ENCODE results near the gene FAM120B. TPM values are rescaled to one million over a fixed set of nuclear protein-coding genes. Genes with fewer than 3 reads are reported as not detected.
A peak's percentile ranks its signal among the peaks of the same experiment; 100 is the strongest.

The FAM120B gene
- polyA plus RNA-seq, 1 donor: 27.7 TPM

DNA sequence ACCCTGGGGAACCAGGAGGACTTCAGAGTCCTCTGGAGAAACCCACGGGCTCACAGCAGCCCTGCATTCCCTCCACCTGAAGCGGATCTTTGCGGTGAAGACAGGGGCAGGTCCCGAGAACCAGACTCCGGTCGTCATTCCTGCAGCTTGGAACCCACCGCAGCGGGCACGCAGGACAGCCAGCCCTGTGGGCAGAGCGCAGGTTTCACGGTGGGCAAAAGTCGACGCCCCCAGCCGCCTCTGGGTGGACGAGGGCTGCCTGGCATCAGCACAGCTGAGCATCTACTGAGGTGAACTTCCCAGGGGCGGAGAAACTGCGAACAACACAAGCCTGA, 128.2 kb downstream of the FAM120B start:
- DNase-seq: no peak
- Histone ChIP-seq H3K4me3 (ENCODE audit: low read length) (no peak overlapping the region), H3K4me1 (ENCODE audit: control insufficient read depth, insufficient read depth, low read length) (peaks cover 10% of the 10 kb centered on the region), H3K9me3 (ENCODE audit: control insufficient read depth, low read depth, low read length) (peaks cover 3% of the 10 kb centered on the region), H3K27me3 (ENCODE audit: control insufficient read depth, insufficient read depth, low read length) (peaks cover 9% of the 10 kb centered on the region), H3K36me3 (ENCODE audit: control insufficient read depth, insufficient read depth, low read length) (no peaks in the 10 kb centered on the region), H3K27ac (ENCODE audit: low read length) (no peak overlapping the region)
- no CpG with 5 or more reads among the region's 17 CpGs for WGBS (ENCODE audit: insufficient coverage, low lambda C conversion rate)

DNA sequence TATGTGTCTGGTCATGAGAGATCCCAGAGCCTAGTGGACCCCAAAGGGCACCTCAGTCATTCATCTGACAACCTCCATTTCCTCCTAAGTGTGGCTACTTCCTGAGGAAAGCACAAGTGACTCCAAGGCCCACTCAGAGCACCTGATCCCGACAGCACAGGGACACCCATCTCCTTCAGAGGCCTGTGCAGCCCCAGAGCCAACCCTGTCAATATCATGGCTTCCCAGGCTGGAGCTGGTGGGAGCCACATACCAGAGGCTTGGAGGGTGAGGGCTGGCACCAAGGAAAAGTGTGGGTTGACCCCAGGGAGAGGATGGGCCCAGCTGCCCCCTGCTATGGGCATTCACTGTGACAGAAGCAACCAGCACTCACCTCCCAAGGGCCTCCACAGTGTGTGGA, 129.2 kb downstream of the FAM120B start:
- Histone ChIP-seq H3K4me1 (ENCODE audit: control insufficient read depth, insufficient read depth, low read length) (peaks cover 10% of the 10 kb centered on the region), H3K4me3 (ENCODE audit: low read length) (no peak overlapping the region), H3K9me3 (ENCODE audit: control insufficient read depth, low read depth, low read length) (peaks cover 3% of the 10 kb centered on the region), H3K36me3 (ENCODE audit: control insufficient read depth, insufficient read depth, low read length) (no peaks in the 10 kb centered on the region), H3K27me3 (ENCODE audit: control insufficient read depth, insufficient read depth, low read length) (peaks cover 9% of the 10 kb centered on the region), H3K27ac (ENCODE audit: low read length) (no peak overlapping the region)
- no CpG with 5 or more reads among the region's 1 CpG for WGBS (ENCODE audit: insufficient coverage, low lambda C conversion rate)
- no peak for DNase-seq

DNA sequence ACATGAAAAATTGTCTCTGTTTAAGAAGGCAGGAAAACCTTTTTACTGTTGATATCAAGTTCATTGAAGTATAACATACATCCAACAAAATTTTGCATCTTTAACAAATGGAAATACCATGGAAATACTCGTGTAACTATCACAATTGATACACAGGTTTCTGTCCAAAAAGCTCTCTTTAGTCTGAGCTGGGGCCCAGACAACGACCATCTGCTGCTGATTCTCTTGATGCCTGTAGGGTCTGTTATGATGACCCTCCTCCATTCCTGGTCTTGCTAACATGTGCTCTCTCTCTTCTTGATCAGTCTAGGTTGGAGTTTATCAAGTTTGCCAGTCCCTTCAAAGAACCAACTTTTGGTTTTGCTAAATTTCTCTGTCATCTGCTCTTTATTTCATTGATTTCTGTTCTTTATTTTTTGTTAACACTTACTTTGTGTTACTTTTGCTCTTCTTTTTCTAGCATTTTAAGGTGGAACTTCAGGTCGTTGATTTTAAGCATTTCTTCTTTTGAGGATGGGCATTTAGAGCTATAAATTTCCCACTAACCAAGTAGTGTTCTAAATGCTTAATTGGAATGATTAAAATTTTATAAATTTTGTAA, 129.8 kb downstream of the FAM120B start:
- Histone ChIP-seq H3K27ac (ENCODE audit: low read length) (no peak overlapping the region), H3K4me3 (ENCODE audit: low read length) (no peak overlapping the region), H3K9me3 (ENCODE audit: control insufficient read depth, low read depth, low read length) (peaks cover 3% of the 10 kb centered on the region), H3K4me1 (ENCODE audit: control insufficient read depth, insufficient read depth, low read length) (peaks cover 10% of the 10 kb centered on the region), H3K36me3 (ENCODE audit: control insufficient read depth, insufficient read depth, low read length) (no peaks in the 10 kb centered on the region), H3K27me3 (ENCODE audit: control insufficient read depth, insufficient read depth, low read length) (peaks cover 9% of the 10 kb centered on the region)
- no peak for DNase-seq
- WGBS (ENCODE audit: insufficient coverage, low lambda C conversion rate): no CpG with 5 or more reads among the region's 3 CpGs

DNA sequence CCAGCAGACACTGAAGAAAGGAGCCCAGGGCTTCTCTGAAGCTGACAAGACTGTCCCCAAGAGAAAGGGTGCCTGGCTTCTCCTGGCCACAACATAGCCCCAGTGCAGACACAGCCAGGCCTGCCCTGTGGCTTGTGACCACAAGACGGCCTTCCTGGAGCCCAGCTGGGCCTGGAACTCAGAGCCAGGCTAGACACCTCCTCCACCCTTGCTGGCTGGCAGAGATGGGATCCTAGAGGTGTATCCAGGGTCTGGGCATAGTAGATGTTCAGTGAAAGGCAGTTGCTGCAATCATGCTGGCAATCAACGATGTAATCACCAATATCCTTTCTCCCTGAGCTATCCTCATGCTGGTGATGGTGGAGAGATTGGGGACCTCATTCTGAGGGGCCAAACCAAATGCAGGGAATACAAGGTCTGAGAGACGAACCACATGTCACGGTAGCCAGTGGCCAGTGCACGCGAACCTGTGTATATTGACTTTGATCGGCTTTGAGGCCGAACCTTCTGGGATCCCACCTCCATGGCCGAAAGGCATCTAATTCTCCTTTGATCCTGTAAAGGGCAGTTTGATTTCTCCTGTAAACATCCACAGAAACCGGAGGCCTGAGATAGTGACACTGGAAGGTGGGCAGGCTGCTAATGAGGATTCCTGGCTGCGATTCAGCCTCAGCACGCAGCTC, 131.3 kb downstream of the FAM120B start:
- DNase-seq: no peak
- Histone ChIP-seq H3K4me3 (ENCODE audit: low read length) (no peak overlapping the region), H3K27me3 (ENCODE audit: control insufficient read depth, insufficient read depth, low read length) (peaks cover 9% of the 10 kb centered on the region)

DNA sequence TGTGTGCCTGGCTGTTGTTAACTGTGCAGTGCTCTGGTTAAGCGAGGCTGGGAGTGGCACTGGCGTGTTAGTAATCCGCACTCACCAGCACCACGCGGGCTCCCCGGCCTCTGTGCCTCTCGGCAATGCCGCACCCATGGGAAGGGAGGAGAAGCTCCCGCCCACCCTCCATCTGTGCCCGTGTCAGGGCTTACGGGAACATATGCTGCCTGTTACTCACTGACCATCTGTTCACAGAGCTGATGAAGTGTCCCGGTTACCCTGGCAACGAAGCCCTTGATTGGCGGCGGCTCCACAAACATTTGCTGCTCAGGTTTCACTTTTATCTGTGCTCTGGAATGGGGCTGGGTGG, 131.8 kb downstream of the FAM120B start:
- Histone ChIP-seq H3K4me3 (ENCODE audit: low read length) (no peak overlapping the region), H3K27me3 (ENCODE audit: control insufficient read depth, insufficient read depth, low read length) (peaks cover 9% of the 10 kb centered on the region), H3K4me1 (ENCODE audit: control insufficient read depth, insufficient read depth, low read length) (peaks cover 10% of the 10 kb centered on the region), H3K9me3 (ENCODE audit: control insufficient read depth, low read depth, low read length) (peaks cover 3% of the 10 kb centered on the region), H3K27ac (ENCODE audit: low read length) (no peak overlapping the region), H3K36me3 (ENCODE audit: control insufficient read depth, insufficient read depth, low read length) (no peaks in the 10 kb centered on the region)
- WGBS (ENCODE audit: insufficient coverage, low lambda C conversion rate): no CpG with 5 or more reads among the region's 15 CpGs
- DNase-seq: peak; percentile 81 to 89

More for the DNA sequence above, 131.3 kb downstream of the FAM120B start:
- no CpG with 5 or more reads among the region's 12 CpGs for WGBS (ENCODE audit: insufficient coverage, low lambda C conversion rate)
- Histone ChIP-seq H3K36me3 (ENCODE audit: control insufficient read depth, insufficient read depth, low read length) (no peaks in the 10 kb centered on the region), H3K4me1 (ENCODE audit: control insufficient read depth, insufficient read depth, low read length) (peaks cover 10% of the 10 kb centered on the region), H3K9me3 (ENCODE audit: control insufficient read depth, low read depth, low read length) (peaks cover 3% of the 10 kb centered on the region), H3K27ac (ENCODE audit: low read length) (peak overlapping the region; percentile 6)

DNA sequence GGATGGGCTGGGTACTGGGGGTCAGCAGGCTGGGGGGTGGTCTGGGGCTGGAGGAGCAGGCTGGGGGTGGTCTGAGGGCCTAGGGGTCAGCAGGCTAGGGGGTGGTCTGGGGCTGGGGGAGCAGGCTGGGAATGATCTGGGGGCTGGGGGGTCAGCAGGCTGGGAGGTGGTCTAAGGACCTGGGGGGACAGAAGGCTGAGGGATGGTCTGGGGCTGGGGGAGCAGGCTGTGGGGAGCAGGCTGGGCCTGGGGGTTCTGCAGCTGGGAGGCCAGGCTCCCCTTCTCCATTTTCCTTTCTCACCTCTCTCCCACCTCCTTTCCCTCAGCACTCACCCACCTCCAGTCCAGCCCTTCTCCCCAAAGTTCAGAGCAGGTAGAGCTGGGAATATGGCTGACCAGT, 132.3 kb downstream of the FAM120B start:
- no peaks in the 10 kb centered on the region for H3K36me3 ChIP-seq (ENCODE audit: control insufficient read depth, insufficient read depth, low read length)
- peaks cover 9% of the 10 kb centered on the region for H3K4me1 ChIP-seq (ENCODE audit: control insufficient read depth, insufficient read depth, low read length)
- H3K9me3 ChIP-seq (ENCODE audit: control insufficient read depth, low read depth, low read length): peaks cover 3% of the 10 kb centered on the region
- no peak overlapping the region for H3K27ac ChIP-seq (ENCODE audit: low read length)
- no peak overlapping the region for H3K4me3 ChIP-seq (ENCODE audit: low read length)
- no peak for DNase-seq
- peaks cover 9% of the 10 kb centered on the region for H3K27me3 ChIP-seq (ENCODE audit: control insufficient read depth, insufficient read depth, low read length)

DNA sequence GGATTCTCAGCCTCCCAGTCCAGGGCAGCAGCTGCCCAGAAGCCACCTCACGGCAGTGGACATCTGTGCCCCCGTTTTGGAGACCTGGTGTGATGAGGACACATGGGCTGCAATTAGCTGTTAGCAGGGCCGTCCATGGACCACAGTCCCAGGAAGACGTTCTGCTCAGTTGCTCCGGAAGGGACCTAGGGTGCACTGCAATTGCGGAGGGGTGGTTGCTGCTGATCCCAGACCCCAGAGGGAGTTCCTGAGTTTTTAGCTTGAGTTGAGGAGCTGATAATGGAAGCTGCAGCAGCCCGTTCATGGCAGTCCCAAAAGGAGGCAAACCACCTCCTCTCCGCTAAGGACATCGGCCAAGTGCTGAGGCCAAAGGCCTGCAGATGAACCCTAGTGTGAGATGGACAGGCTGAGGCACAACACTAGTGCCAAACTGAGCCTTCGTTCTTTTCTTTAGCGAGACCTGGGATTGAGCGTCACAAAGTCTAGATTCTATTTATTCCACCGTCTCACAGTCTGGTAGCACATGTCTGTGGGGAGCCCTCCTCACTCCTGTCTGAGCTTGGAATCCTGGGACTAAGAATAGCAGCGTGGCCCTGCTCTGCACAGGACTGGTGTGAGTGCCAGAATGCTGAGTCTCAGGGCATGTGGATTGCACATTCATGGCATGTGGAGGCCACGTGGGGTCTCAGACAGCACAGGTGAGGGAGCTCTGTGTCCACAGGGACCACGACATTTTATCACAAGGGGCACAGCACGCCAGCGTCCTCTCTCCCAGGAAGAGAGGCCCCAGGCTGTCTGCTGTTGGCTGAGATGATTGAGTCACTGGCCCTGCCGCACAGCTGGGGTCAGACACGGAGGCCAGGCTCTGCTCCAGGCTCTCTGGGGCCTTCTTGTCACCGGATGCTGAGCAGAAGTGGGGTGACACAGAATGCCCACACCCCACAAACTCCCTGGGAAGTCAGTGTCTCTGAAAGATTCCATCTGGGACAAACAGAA, 133.1 kb downstream of the FAM120B start:
- H3K4me1 ChIP-seq (ENCODE audit: control insufficient read depth, insufficient read depth, low read length): peaks cover 7% of the 10 kb centered on the region
- DNase-seq: no peak
- no CpG with 5 or more reads among the region's 21 CpGs for WGBS (ENCODE audit: insufficient coverage, low lambda C conversion rate)
- H3K27me3 ChIP-seq (ENCODE audit: control insufficient read depth, insufficient read depth, low read length): peaks cover 9% of the 10 kb centered on the region
- no peak overlapping the region for H3K4me3 ChIP-seq (ENCODE audit: low read length)
- no peak overlapping the region for H3K27ac ChIP-seq (ENCODE audit: low read length)
- H3K9me3 ChIP-seq (ENCODE audit: control insufficient read depth, low read depth, low read length): peaks cover 3% of the 10 kb centered on the region
- no peaks in the 10 kb centered on the region for H3K36me3 ChIP-seq (ENCODE audit: control insufficient read depth, insufficient read depth, low read length)

DNA sequence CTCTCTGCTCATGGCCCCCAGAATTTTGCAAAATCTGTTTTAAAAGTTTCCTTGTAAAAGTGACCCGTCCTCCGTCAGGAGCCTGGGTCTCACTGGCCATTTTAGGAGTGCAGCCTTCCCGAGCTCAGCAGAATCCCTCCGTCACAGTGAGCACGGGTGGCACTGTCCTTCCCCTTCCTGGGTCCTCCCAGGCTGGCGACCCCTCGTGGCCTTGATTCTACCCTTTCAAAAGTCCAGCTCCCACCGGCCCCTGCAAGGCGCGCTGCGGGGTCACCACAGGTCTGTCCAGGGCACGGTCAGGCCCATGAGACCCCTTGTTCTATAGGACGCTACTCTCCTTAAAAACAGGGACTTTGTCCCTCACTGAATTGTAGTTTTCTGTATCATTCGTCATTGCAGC, 133.9 kb downstream of the FAM120B start:
- no peak for DNase-seq
- Histone ChIP-seq H3K36me3 (ENCODE audit: control insufficient read depth, insufficient read depth, low read length) (no peaks in the 10 kb centered on the region), H3K27ac (ENCODE audit: low read length) (no peak overlapping the region), H3K4me1 (ENCODE audit: control insufficient read depth, insufficient read depth, low read length) (peaks cover 7% of the 10 kb centered on the region), H3K9me3 (ENCODE audit: control insufficient read depth, low read depth, low read length) (no peaks in the 10 kb centered on the region), H3K27me3 (ENCODE audit: control insufficient read depth, insufficient read depth, low read length) (peaks cover 9% of the 10 kb centered on the region), H3K4me3 (ENCODE audit: low read length) (no peak overlapping the region)
- WGBS (ENCODE audit: insufficient coverage, low lambda C conversion rate): no CpG with 5 or more reads among the region's 14 CpGs

DNA sequence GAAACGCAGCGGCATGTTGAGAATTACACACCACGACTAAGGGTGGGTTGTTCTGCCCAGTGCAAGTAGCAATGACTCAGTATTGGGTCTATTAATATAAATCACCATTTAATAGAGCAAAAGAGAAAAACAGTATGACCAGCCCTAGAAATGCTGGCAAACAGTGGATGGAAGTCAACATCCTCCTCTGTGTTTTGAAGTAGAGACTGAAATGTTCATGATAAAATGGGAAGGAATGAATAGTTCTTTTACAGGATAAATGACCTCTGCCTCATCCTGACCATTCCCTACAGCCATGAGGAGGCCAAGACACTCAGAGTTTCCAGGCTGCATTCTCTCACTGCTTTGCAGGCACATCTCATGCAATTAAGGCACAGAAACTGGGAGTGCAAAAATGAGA, 134.8 kb downstream of the FAM120B start:
- 86% methylated on average over 3 of the region's 3 CpGs for WGBS (ENCODE audit: insufficient coverage, low lambda C conversion rate)
- H3K36me3 ChIP-seq (ENCODE audit: control insufficient read depth, insufficient read depth, low read length): no peaks in the 10 kb centered on the region

DNA sequence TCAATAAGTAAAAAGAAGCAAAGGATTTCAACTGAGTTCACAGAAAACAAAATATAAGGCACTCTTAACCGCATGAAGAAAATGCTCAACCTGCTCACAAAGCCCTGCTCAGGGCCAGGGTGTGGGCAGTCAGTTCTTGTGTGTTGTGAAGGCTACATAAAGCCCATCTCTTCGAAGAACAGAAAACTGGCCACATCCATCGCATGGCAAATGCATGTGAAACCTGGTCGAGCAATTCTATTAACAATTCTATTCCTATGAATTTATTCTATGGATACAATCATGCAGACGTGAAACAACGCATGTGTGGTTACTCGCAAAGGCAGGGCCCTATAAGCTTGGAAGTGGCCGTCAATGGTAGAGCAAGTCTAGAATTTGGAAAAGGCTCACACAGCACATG, 136.0 kb downstream of the FAM120B start:
- WGBS (ENCODE audit: insufficient coverage, low lambda C conversion rate): 100% methylated on average over 1 of the region's 8 CpGs
- H3K36me3 ChIP-seq (ENCODE audit: control insufficient read depth, insufficient read depth, low read length): no peaks in the 10 kb centered on the region
- no peaks in the 10 kb centered on the region for H3K9me3 ChIP-seq (ENCODE audit: control insufficient read depth, low read depth, low read length)
- no peak overlapping the region for H3K4me3 ChIP-seq (ENCODE audit: low read length)
- no peak for DNase-seq
- peaks cover 7% of the 10 kb centered on the region for H3K4me1 ChIP-seq (ENCODE audit: control insufficient read depth, insufficient read depth, low read length)
- peaks cover 5% of the 10 kb centered on the region for H3K27me3 ChIP-seq (ENCODE audit: control insufficient read depth, insufficient read depth, low read length)
- H3K27ac ChIP-seq (ENCODE audit: low read length): no peak overlapping the region

More for the DNA sequence above, 134.8 kb downstream of the FAM120B start:
- Histone ChIP-seq H3K4me1 (ENCODE audit: control insufficient read depth, insufficient read depth, low read length) (peaks cover 7% of the 10 kb centered on the region), H3K4me3 (ENCODE audit: low read length) (no peak overlapping the region), H3K27me3 (ENCODE audit: control insufficient read depth, insufficient read depth, low read length) (peaks cover 9% of the 10 kb centered on the region), H3K27ac (ENCODE audit: low read length) (no peak overlapping the region), H3K9me3 (ENCODE audit: control insufficient read depth, low read depth, low read length) (no peaks in the 10 kb centered on the region)
- no peak for DNase-seq

Measured in large intestine (tissue), 3 donors.